HG02623 (cell line): ENCODE measurements around the gene FFAR1.

Source experiments
- ATAC-seq: cut with Tn5 transposase; IDR thresholded peaks from one replicate; pipeline ENCODE4 v1.9.1; 2021; ENCODE audit warnings: moderate library complexity; ENCODE audit not compliant: unreplicated experiment

FFAR1 gene

DNA sequence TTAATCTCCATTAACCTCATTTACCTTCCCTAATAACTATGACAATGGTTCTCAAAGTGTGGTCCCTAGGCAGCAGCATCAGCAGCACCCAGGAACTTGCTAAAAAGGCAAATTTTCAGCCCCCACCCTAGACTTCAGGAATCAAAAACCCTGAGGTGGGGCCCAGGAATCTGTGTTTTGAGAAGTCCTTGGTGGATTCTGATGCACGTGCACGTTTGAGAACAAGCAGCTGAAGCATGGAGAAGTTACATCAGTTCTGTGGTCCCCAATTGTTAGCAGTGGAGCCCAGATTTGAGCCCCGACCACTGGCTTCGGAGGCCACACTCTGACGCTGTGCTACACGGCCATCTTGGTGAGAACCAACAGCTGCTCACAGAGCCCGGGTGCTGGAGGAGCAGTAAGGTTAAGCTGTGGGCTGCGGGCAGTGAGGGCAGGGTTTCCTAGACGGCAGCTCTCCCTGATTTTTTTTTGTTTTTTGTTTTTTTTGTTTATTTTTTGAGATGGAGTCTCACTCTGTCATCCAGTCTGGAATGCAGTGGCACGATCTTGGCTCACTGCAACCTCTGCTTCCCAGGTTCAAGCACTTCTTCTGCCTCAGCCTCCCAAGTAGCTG, 32.7 kb upstream of the FFAR1 start:
- ATAC-seq, result no peak

DNA sequence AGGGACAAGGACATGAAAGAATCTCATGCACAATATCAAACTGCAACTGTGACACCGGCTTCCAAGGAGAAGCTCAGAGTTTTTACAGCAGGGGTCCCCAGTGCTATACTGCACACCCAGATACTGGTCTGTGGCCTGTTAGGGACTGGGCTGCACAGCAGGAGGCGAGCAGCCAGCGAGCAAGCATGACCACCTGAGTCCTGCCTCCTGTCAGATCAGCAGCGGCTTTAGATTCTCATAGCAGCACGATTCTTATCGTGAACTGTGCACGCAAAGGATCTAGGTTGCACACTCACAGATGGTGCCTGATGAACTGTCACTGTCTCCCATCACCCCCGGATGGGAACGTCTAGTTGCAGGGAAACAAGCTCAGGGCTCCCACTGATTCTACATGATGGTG, 31.8 kb upstream of the FFAR1 start:
- no peak for ATAC-seq

DNA sequence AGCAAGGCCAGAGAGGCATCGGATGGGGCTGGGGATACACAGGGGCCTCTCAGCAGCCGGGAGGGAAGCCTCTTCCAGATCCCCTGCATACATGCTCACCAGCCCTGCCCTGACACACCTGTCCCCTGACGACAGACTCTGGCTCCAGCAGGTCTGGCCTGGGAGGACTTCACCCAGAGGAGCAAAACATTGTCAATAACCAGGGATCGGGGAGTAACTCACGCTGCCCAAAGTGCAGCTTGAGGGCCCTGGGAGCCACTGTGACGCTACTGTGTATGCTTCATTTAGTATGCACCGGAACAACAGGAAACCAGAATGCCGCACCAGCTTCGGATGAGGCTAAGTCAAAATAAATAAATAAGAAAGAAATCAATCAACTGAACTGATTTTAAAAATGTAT, 31.1 kb upstream of the FFAR1 start:
- no peak for ATAC-seq

DNA sequence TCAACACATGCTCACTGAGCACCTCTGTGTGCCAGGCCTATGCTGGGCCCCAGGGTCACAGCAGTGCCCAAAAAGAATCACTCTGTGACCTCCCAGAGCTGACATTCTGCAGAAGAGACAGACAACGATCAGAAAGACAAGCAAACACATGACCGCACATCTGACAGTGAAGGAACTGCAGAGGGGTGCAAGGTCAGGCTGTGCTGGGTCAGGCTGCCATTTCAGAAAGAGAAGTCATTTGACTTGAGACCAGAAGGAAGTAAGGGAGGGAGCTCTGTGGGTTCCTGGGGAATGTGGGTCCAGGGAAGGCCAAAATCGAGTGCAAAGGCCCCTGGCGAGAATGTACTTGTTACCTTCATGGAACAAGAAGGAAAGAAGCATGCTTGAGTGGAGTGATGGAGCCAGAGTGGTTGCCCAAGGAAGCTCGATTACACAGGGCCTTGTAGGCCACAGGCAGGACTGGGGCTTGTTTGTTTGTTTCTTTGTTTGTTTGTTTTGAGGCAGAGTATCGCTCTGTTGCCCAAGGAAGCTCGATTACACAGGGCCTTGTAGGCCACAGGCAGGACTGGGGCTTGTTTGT, 30.1 kb upstream of the FFAR1 start:
- ATAC-seq, result no peak

DNA sequence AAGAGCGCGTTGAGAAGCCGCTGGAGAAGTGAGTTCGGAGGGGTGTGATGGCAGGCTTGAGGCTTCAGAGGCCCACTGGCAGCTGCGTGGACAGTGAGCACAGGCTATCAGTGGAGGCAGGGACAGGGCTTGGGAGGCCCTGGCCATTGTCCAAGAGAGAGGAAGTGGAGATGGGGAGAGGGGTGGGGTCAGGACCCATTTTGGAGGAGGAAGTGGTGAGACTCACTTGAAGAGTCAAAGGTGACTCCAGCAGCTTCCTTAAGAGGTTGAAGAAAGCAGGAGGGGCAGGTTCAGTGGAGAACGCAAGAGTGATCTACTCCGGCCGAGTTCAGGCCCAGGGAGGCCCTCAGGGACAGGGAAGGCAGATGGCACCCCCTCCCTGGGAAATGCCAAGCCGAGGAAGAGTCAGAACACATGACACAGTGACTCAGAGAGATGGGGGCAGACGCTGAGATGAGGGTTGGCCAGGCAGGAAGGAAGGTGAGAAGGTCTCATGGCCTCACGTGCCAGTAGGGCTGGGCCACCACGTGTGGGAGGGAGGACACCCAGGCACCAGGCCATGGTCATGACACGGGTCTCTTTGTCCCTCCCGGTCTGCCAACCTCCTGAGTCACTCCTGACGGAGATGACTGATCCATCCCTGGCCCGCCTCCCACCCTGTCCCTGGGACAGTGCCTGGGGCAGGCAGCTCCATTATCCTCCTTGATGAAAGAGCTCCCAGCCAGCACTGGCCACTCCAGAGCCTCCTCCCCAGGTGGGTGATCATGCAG, 28.8 kb upstream of the FFAR1 start:
- ATAC-seq, result no peak

DNA sequence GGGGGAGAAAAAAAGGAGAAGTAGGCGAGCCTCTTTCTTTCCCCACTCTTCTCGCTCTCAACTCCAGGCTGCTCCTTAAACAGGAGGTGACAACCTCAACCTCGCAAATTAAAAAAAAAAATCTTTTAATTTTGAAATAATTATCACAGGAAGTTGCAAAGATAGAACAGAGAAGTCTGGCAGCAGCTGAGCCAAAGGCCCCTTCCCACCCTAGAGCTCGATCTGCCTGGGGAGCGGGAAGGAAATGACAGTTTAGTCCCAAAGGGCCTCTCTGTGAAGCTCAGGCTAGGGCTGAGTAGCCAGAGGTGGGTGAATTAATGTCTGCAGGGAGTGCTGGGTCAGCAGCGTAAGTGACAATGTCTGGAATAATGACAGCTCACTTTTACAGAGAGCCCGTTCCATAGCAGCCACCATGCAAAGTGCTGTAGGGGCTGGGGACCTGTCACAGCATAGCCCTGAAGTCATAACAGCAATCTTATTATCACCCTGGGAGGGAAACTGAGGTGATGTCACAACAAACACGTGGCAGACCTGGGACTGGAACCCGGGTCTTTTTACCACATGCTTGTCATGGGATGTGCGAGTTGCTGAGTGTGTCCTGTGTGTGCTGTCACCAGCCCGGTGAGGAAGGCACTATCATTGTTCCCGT, 27.5 kb upstream of the FFAR1 start:
- no peak for ATAC-seq

DNA sequence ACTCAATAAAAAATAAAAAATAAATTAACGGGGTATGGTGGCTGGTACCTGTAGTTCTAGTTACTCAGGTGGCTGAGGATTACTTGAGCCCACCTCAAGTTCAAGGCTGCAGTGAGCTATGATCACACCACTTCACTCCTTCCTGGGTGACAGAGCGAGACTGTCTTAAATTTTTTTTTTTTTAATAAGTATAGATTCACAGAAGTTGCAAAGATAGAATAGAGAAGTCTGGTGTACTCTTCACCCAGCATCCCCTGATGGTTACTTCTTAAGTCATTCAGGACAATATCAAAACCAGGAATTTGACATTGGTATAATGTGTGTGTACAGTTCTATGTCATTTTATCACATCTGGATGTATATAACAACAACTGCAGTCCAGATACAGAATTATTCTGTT, 26.4 kb upstream of the FFAR1 start:
- ATAC-seq, result no peak

DNA sequence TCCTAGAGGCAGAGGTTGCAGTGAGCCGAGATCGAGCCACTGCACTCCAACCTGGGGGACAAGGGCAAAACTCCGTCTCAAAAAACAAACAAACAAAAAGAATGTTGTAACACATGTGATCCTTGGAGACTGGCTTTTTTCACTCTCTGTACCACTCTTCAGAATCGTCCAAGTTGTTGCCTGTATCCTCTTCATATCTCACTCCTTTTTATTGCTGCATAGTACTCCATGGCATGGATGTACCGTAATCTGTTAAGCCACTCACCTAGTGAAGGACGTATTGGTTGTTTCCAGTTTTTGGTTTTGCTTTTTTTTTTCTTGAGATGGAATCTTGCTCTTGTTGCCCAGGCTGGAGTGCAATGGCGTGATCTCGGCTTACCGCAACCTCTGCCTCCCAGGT, 25.7 kb upstream of the FFAR1 start:
- no peak for ATAC-seq

DNA sequence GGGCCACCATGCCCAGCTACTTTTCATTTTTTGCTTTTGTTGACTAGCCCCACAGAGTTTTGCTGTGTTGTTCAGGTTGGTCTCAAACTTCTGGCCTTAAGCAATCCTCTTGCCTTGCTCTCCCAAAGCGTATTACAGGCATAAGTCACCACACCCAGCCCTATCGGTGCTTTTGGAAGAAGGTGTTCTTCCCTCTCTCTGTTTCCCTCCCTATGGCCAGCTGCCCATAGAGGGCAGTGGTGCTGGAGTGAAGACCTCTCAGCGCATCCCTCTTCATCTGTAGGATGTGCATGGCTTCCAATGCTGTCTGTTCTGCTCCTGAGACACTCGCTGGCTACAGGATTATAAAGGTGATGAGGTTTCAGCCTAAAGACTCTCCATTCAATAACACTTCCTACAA, 20.1 kb upstream of the FFAR1 start:
- ATAC-seq, result no peak

DNA sequence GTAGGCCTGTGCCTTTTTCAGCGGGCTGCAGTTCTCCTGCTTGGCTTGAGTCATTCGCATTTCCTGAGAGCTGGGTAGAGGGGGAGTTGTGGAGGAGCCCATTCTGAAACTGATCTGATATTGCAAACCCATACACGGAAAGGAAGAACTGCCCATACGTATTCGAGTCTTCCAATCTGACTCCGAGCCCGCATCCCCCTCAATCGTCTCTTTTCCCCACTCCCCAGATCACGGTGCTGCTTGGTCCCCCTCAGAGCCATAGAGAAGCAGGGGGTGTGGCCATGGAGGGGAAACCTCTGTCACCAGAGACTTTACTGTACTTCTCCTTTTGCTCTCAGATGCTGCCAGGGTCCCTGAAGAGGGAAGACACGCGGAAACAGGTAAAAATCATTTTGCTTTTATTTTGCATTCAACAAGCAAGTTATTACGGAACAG, 18.8 kb upstream of the FFAR1 start, which contains the start of gene CD22:
Gene CD22 (plus strand): TSS at position 337 of the 435 bp plus-strand sequence. CDS start 2,854 bp downstream, outside the sequence.
- ATAC-seq, result no peak

DNA sequence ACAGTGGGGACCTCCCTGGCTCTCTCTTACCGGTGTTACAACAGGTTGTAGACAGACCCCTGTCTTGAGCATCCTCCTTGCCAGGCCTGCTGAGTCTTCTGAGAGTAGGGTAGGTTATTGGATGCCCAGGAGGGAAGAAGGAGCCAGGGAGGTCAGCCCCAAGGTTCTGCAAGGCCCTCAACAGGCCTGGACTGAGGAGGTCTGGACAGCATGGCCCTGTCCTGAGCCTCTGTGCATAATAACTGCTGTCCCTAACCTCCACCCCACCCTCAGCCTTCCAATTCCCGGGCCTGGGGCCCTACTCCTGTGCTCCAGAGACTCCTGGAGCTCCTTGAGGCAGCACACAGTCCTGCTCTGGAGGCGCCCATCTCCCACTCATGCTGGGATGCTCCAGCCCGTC, 18.4 kb upstream of the FFAR1 start:
- no peak for ATAC-seq

DNA sequence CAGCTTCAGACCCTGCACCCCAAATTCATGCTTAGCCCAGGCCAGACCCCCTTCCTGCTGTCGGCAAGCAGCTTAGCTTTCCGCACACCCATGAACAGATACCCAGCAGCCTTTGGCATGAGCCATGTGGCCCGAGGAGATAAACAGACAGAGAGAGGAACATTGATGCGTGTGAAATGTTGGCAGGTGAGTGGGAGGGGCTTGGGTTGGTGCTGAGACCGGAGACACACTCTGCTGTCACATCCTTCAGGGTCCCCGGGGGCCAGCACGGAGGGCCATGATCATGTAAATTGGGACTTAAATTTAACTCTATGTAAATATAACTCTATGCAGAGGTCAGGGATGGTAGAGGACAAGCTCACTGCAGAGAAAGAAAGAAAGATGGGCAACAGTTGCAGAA, 17.2 kb upstream of the FFAR1 start:
- ATAC-seq, result peak; percentile 55

DNA sequence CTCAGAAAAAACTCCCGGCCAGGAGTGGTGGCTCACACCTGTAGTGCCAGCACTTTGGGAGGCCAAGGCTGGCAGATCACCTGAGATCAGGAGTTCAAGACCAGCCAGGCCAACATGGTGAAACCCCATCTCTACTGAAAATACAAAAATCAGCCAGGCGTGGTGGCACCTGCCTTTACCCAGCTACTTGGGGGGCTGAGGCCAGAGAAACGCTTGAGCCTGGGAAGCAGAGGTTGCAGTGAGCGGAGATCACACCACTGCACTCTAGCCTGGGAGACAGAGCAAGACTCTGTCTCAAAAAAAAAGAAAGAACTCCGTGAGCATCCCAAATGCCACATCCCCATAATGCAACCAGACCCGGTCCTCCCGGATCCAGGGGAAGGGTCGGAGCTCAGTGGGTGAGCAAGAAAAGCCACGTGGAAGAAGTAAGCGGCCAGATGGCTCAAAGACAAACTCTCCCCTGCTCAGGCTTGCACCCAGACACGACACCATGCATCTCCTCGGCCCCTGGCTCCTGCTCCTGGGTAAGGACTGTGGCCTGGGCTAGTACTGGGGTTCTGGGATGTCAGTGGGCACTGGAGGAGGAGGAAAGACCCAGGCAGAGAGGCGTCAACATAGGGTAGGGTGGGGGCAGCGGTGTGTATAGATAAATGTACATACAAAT, 16.0 kb upstream of the FFAR1 start:
- no peak for ATAC-seq

DNA sequence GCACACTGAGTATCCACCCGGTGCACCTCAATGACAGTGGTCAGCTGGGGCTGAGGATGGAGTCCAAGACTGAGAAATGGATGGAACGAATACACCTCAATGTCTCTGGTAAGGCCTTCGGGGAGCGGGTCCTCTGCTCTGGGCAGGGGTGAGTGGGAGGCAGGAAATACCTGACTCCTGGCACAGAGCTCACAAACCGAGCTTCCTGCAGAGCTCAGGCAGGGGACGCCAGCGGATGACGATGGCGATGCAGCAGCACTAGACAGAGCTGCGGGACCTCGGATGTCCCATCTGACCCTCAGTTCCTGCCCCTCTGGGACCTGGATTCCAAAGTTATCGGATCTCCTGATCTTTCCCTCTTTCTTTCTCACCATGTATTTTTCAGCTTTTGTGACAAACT, 14.9 kb upstream of the FFAR1 start:
- no peak for ATAC-seq

DNA sequence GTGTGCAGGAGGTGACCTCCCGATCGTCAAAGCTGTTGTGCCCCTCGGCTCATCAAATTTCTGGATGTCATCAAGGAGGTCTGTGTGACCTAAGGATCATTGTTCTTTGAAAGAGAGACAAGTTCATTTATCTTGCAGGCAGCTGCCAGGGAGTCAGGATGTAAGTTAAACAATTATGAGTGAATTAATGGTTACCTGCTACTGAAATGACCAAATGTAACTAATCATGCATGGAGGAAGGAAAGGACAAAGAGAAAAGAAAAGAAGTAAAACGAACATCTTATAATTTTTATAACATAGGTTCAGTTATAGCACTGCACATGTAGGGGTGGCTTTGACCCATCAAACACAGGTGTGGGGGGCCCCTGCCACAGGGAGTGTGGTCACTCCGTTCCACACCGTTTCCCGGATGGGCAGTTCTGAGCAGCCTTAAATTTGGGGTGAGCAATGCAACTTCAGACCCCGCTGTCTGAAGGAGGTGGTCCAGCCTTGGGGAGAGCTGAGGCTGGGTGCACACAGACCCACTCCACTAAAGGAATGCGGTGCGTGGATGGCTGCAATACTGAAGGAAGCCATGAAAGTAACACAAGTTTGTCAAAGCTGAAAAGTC, 13.5 kb upstream of the FFAR1 start:
- ATAC-seq, result no peak

DNA sequence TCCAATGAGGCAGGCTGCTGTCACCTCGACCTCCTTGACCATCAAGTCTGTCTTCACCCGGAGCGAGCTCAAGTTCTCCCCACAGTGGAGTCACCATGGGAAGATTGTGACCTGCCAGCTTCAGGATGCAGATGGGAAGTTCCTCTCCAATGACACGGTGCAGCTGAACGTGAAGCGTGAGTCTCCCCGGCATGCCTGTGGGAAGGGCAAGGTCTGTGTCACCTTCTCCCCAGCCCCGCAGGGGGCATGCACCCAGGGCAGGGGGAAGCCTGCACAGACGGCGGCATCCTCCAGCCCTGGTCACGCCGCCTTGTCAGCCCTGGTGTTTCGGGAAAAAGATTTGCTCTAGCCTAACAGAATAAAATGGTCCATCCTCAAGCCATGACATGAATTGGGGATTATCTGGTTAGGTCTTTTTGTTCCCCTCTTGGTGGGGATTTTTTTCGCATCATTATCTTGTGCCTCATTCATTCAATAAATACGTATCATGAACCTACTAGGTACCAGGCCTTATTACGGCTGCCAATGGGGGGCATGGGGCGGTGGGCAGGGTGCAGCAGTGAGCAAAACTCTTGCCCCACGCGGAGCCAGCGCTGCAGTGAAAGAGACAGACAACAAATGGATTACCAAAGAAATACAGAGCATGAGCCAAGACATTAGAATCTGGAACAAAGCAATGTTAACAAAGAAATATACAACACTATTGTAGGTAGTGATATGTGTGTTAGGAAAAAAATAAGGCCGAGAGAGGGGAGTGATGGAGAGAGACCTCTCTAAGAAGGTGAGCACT, 11.3 kb upstream of the FFAR1 start:
- no peak for ATAC-seq

DNA sequence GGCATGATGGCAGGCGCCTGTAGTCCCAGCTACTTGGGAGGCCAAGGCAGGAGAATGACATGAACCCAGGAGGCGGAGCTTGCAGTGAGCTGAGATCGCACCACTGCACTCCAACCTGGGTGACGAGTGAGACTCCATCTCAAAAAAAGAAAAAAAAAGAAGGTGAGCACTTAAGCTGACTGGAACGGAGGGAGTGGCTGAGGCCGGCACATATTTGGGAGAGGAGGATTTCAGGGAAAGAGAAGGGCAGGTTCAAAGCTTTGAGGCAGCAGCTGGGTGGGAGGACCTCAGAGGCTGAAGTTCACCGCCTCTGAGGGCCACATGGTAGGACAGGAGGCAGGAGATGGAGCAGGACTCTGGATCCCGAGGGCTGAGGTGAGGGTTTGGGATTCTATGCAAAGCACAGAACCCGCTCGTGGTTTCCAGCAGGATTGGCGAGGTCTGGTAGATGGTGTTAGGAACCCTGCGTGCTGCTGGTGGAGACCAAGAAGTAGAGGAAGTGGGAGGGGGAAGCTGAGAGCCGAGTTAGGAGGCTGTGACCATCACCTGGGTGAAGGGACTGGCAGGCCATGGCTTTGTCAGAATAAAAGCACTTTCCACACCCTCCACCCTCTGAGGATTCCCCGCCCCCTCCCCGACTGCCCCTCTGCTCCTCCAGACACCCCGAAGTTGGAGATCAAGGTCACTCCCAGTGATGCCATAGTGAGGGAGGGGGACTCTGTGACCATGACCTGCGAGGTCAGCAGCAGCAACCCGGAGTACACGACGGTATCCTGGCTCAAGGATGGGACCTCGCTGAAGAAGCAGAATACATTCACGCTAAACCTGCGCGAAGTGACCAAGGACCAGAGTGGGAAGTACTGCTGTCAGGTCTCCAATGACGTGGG, 10.4 kb upstream of the FFAR1 start:
- no peak for ATAC-seq

DNA sequence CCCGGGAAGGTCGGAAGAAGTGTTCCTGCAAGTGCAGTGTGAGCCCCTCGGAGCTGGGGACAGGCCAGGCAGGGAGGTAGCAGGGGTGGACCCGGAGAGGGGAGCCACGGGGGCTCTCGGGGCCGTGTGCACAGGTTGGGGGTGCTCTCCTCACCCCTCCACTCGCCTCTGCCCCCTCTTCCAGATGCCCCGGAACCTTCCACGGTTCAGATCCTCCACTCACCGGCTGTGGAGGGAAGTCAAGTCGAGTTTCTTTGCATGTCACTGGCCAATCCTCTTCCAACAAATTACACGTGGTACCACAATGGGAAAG, 9.8 kb upstream of the FFAR1 start:
- ATAC-seq, result no peak

DNA sequence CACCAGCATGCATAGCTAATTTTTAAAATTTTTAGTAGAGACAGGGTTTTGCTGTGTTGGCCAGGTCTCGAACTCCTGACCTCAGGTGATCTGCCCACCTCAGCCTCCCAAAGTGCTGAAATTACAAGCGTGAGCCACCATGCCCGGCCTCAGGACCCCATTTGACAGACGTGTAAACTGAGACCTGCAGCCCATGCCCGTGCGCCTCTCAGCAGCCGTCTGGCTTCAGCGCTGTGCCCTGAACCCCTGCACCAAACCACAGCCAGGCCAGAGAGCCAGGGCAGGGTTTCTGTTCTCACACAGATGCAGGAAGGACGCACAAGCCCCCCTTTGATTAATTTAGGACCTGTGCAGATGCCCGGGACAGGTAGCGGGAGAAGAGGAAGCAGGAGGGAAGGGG, 7.3 kb upstream of the FFAR1 start:
- ATAC-seq, result no peak
